Measurements from ENCODE around the gene GSC2.

DNA sequence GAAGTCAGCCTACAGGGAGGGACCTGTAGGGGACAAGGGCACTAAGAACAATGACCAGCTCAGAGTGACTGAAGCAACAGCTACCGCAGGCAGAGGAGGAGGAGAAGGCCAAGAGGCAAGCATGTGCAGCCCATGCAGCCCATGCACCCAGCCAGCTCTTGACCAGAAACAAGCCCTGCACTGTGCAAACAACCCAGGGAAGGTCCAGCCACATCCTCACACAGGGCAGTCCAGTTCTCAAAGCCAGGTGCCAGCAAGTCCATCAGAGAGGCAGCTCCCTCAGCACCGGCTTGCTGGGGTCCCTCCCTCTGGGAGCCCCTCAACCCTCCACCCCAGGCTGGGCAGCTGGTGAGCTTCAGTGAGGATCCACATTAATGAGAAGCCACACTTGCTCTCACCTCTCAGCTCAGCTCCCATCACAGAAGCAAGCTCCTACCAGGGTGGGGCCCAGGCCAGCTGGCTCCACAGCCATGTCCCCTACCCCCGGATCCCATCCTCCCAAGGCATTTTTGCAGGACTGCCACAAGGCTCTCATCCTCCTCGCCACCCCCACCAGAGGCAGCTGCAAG is 35.0 kb downstream of the GSC2 start:
- TF ChIP-seq, protein P1, sequence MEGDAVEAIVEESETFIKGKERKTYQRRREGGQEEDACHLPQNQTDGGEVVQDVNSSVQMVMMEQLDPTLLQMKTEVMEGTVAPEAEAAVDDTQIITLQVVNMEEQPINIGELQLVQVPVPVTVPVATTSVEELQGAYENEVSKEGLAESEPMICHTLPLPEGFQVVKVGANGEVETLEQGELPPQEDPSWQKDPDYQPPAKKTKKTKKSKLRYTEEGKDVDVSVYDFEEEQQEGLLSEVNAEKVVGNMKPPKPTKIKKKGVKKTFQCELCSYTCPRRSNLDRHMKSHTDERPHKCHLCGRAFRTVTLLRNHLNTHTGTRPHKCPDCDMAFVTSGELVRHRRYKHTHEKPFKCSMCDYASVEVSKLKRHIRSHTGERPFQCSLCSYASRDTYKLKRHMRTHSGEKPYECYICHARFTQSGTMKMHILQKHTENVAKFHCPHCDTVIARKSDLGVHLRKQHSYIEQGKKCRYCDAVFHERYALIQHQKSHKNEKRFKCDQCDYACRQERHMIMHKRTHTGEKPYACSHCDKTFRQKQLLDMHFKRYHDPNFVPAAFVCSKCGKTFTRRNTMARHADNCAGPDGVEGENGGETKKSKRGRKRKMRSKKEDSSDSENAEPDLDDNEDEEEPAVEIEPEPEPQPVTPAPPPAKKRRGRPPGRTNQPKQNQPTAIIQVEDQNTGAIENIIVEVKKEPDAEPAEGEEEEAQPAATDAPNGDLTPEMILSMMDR (IDR thresholded peaks at IDR 0.05), result no peak
- no peak for TF ChIP-seq POLR2A (IDR thresholded peaks at IDR 0.05)

Data from heart left ventricle (tissue), 13 donors.